GM12875 (cell line): Measurements from ENCODE around the gene GTF3C5.

ENCODE experiments used
- H3K4me3 ChIP-seq: one replicate; pipeline ENCODE4 v1.5.1; 2011; ENCODE audit warnings: low read depth, low read length, control low read depth
- TF ChIP-seq, protein P1 (sequence below): IDR thresholded peaks from 2 replicates; pipeline ENCODE4 v1.5.1; 2011; ENCODE audit warnings: low read depth, mild to moderate bottlenecking, control low read depth, inconsistent platforms, low read length, moderate library complexity, borderline replicate concordance; ENCODE audit not compliant: insufficient read depth

GTF3C5 gene

GRCh38 chr9:133101356-133102189, 70.8 kb downstream of the GTF3C5 start:
- TF ChIP-seq, protein P1, sequence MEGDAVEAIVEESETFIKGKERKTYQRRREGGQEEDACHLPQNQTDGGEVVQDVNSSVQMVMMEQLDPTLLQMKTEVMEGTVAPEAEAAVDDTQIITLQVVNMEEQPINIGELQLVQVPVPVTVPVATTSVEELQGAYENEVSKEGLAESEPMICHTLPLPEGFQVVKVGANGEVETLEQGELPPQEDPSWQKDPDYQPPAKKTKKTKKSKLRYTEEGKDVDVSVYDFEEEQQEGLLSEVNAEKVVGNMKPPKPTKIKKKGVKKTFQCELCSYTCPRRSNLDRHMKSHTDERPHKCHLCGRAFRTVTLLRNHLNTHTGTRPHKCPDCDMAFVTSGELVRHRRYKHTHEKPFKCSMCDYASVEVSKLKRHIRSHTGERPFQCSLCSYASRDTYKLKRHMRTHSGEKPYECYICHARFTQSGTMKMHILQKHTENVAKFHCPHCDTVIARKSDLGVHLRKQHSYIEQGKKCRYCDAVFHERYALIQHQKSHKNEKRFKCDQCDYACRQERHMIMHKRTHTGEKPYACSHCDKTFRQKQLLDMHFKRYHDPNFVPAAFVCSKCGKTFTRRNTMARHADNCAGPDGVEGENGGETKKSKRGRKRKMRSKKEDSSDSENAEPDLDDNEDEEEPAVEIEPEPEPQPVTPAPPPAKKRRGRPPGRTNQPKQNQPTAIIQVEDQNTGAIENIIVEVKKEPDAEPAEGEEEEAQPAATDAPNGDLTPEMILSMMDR = no peak
- H3K4me3 ChIP-seq = no peak overlapping the region

GRCh38 chr9:133102190-133103021, 71.6 kb downstream of the GTF3C5 start:
- no peak overlapping the region for H3K4me3 ChIP-seq
- TF ChIP-seq, protein P1 = no peak

GRCh38 chr9:133103183-133103986, 72.6 kb downstream of the GTF3C5 start:
- TF ChIP-seq, protein P1 = peak; percentile 95
- no peak overlapping the region for H3K4me3 ChIP-seq

GRCh38 chr9:133103987-133104505, 73.2 kb downstream of the GTF3C5 start:
- H3K4me3 ChIP-seq = no peak overlapping the region
- TF ChIP-seq, protein P1 = no peak

GRCh38 chr9:133104718-133105460, 74.1 kb downstream of the GTF3C5 start:
- no peak overlapping the region for H3K4me3 ChIP-seq
- TF ChIP-seq, protein P1 = no peak

DNA sequence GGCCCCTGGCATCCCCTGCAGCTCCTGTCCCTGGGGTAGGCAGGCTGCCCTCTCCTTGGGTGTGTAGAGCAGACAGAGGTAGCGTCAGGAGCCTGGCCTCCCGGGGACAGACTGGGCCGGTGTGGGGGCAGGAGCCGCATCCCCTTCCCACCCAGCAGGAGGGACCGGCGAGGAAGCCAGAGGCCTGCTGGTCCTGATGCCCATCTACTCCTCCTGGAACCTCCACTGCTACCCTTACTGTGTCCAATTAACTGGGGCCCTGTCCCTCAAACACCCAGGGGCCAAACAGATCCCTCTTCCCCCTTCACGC, 74.6 kb downstream of the GTF3C5 start:
- TF ChIP-seq, protein P1 = no peak
- no peak overlapping the region for H3K4me3 ChIP-seq
